ENCODE measurements around the gene SETBP1.
"Not testable (repeated sequence)": the region's sequence is repeated elsewhere in the genome, so short reads cannot be mapped to it uniquely, and the experiment has no call there.

The SETBP1 gene

GRCh38 chr18:44796429-44797428, 116.0 kb downstream of the SETBP1 start:
- no peak for DNase-seq

GRCh38 chr18:44798433-44799048, 117.9 kb downstream of the SETBP1 start:
- DNase-seq = no peak

- DNase-seq = no peak
Observed at GRCh38 chr18:44799382-44799906, 118.8 kb downstream of the SETBP1 start.

GRCh38 chr18:44799907-44800421, 119.3 kb downstream of the SETBP1 start:
- DNase-seq = no peak

GRCh38 chr18:44800766-44801165, 120.1 kb downstream of the SETBP1 start:
- DNase-seq = not testable (repeated sequence)

DNA sequence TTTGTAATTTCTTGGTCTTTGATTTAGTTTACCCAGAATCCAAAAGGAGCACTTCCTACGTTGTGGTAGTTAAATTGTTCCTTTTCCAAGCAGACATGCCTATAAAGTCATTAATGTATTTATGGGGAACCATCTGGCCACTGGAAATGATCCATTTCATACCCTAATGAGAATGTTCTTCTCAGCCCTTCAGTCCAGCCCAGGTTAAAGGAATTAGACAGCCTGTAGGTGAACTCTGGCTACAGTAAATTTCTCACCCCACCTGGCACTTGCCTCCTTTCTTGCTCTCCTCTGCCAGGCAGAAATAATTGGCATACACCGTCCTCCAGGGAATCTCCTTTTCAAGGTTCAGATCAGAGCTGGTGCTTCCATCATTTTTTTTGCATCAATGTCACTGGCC, 121.1 kb downstream of the SETBP1 start:
- DNase-seq = no peak

GRCh38 chr18:44802508-44802907, 121.8 kb downstream of the SETBP1 start:
- no peak for DNase-seq

DNA sequence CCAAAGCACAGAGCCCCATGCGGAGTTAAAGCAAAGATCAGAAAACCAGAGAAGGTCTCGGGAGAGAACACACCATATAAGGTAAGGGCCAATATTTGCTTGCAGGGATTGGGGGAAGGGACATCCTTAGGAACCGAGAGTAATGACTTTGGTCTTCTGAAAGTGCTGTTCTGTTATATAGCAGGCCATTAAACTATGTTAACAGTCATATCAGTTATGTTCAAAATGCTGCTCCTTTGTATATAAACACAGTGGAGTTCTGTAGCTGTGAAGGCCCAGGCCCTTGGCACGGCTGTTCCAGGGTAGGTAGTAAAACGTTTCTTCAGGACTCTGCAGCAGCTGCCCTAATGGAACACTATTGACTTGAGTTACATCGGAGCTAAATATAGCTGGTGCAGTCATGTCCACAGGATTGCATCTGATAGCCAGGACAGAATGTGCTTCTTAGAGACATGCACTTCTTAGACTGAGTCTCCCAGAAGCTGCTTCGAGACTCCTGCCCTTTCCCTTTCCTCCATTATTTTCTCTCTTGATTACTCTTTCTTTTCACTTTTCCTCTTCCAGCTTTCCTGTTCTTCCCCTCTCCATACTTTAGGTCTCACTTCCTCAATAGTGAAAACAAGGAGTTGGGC, 122.4 kb downstream of the SETBP1 start:
- no peak for DNase-seq

DNA sequence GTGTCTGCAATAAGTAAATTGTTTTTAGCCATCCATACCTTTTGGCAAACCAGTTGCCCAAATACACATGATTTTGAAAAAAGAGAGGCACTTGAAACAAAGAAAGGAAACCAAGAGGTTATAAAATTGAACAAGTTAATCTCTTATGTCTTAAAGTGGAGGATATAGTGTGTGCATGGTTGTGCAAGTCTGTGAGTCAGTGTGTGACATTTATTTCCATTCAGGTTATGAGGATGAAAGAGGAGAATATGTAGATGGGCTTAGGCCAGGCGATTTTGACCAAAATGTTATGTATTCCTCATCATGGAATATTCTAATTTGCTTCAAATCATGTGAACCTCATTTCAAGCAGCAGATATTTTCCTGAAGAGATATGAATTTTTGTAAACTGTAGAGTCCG, 123.3 kb downstream of the SETBP1 start:
- no peak for DNase-seq

DNA sequence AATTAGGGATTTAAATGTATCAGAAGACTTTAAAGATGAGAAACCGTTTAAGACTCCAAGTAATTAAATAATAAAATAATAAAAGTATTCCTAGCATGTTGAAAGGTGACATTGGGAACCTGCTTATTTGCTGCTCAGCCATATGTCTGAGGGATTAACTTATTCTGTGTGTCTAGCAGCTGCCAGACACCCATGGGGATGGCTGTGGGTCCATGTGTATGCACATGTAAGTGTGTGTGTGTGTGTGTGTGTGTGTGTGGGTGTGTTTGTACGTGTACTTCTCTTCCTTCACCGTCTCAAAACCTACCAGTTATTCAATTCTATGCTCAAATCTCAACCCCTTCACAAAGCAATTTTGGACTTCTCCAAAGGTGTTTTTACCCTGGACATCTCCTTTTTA, 124.5 kb downstream of the SETBP1 start:
- no peak for DNase-seq

DNA sequence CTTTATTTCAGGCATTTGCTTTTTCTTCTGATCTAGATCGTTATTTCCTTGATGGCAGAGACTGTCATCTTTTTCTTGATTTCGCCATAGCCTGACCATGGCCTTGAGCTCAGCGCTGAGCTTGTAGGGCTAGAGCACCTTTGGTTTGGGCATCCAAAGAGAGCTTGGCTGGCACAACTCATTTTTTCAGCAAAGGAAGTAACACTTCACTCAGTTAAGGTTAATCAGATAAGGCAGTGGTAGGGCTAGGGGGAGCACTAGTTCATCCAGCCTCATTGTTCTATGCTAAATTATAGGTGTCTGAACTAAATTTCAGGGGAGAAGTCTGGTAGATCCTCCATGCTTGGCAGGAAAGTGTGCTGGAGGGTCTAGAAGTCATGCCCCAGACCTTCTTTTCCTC, 125.0 kb downstream of the SETBP1 start:
- DNase-seq = peak in 1 of 2 donors; percentile 25

DNA sequence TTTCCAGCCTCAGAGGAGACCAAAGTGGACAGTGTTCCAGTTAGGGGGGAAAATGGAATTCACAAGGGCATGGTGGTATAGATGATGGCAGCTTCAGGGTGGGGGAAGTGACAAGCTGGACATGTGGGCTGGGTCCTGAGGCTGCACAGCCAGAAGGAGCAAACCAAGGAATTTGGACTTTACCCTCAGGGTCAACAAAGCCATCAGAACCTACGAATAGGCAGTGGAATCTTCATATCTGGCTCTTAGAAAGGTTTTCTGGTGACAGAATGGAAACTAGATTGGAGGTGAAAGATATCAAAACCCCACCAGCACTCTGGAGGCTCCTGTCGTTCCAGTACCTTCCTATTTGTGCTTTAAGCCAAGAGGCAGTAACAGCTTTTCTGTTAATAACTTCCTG, 127.1 kb downstream of the SETBP1 start:
- no peak for DNase-seq

DNA sequence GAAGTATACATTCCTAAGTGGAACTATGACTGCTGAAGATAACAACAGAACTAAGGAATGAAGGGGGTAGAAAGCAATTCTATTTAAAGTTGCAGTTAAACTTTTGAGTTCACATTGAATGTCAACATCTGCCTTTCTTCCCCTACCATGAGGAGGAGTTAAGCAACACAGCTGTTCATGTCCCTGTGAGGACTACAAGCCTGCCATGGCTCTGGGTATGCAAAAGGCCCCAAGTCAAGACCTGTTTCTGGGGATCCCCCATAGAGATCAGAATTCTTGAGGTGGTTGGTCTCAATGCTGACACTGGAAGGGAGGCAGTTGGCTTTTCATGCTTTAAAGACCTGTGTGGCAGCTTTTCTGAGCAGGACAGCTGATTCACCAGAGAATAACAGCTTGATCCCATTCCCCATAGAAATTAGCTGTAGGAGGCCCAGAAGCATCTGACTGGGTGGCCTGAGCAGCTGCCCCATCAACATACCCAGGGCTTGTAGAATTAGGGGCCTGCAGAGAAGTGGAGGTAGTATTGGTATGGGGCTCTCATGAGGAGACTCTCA, 131.0 kb downstream of the SETBP1 start:
- no peak for DNase-seq

GRCh38 chr18:44812426-44812825, 131.7 kb downstream of the SETBP1 start:
- DNase-seq = no peak

DNA sequence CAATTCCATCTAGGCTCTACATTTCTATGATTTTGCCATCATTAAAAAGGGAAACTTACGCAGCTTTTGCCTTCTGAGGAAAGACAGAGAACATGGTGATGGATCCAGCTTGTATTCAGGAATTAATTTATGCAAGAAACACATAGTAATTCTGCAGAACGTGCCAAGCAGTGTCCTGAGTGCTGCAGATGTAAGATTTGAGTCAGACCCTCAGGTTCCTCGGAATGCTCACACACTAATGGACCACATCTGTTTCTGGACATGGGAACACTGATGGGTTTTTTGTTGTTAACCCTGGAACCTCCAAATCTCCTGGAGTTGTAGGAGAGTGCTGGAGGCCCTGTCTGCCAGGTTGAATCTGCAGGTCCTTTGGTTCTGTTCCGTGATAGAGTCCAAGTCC, 132.9 kb downstream of the SETBP1 start:
- no peak for DNase-seq

- no peak for DNase-seq
Observed at GRCh38 chr18:44815108-44815507, 134.4 kb downstream of the SETBP1 start.

GRCh38 chr18:44816050-44816449, 135.4 kb downstream of the SETBP1 start:
- DNase-seq = no peak

DNA sequence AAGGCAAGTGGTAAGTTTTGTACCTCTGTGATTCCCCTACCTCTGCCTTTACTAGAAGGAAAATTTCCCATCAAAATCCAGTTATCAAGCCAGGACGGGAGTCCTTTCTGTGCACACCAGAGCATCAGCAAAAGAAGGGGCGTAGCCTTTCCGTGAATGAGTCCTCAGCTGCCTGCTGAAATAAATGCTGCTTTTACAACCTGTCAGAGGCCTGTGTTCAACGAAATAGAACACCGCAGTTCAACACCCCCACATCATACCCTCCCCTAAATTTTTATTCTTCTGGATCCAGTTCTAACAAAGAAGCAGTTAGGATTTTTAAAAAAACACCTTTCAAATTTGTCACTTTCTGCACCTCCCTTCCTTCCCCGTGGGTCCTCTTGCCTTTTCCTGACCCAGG, 135.8 kb downstream of the SETBP1 start:
- no peak for DNase-seq

DNA sequence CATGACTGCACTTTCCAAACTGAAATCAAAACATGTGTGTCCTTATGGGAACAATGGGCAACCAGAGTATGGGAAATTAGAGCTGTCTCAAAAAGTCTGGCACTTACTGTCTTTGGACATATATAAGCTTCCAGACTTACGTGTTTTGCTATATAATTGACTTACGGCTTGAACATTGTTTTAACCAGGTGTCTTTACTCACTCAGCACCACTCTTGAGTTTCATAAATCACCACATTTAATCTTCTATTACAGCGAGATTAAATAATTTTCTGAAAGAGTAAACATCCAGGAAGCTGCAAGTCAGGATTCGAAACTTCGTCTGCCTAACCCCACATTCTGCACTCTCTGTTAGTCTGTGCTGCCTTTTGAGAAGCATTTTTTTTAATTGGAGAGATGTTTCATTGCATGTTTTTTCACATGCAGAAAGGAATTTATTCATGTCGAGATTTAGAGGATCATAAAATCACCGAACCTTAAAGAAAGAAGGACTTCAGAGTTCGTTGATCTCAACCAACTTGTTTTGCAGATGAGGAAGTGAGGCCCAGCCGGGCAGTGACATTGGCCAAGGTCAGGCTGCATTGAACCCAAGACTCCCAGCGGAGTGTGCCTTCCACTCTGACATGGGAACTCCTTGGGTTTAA, 137.3 kb downstream of the SETBP1 start:
- no peak for DNase-seq

DNA sequence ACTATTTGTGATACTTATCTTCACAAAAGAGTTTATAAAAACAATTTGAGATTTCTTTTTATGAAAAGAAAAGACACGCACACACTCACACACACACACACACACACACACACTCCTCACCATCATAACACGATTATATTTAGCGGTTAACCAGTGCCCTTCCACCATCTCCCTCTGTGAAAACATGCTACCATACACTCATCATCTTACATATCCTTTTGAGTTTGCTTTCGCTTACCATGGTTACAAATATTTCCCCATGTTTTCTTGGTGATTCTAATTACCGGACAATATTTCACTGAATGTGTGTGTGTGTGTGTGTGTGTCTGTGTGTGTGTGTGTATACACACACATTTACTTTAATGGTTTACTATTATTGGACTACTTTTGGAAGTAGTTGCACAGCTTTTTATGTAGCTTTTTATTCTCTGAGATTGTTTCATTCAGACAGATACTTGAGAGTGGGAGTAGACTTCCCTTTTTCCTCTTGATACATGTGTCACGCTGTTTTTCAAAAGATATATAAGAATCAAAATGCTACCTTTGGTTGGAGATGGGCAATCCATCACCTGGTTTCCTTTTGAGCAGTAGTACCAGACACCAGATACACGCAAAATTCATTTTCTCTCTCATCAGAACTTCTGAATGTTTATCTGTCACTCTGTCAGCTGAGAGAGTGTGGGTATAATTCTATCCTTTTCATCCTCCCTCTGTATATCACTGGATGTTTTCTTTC, 138.1 kb downstream of the SETBP1 start:
- no peak for DNase-seq

DNA sequence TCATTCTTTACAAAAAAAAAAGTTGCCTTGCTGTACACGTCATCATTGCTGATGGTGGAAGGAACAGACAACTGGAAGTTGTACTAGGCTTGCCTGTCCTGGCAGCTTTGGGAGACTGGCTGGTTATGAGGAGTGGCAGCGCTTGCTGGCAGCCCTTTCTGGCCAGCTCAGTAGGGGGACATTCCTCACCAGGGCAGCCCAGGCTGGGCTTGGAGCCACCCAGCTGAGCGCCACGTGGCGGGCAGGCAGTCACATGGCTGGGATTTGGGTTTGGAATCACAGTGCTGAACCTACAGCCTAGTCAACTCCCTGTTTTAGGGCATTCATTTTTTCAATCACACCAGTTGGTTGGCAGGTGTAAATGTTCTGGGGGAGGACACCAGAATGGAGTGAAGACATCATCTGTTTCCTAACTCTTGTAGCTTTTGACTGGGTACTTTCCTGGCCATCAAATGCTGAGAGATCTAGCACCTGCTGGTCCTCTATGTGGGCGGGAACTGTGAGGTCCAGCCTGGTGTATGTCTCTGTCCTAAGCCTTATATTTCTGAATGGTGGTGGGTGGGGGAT, 139.3 kb downstream of the SETBP1 start:
- no peak for DNase-seq
